Measurements from ENCODE around the gene CHRNE.
"Not testable (repeated sequence)": the region's sequence is repeated elsewhere in the genome, so short reads cannot be mapped to it uniquely, and the experiment has no call there.

CHRNE gene

DNA sequence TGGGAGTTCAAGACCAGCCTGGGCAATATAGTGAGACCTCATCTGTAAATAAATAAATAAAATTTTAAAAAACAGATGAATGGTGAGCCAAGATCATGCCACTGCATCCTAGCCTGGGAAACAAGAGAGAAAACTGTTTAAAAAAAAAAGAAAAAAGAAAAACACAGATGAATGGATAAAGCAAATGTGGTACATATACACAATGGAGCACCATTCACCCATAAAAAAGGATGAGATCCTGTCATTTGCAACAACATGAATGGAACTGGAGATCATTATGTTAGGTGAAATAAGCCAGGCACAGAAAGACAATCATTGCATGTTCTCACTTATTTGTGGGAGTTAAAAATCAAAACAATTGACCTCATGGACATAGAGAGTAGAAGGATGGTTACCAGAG, 3.7 kb upstream of the CHRNE start:
- not testable (repeated sequence) for DNase-seq (ENCODE audit: low read depth in 2 of 2)

DNA sequence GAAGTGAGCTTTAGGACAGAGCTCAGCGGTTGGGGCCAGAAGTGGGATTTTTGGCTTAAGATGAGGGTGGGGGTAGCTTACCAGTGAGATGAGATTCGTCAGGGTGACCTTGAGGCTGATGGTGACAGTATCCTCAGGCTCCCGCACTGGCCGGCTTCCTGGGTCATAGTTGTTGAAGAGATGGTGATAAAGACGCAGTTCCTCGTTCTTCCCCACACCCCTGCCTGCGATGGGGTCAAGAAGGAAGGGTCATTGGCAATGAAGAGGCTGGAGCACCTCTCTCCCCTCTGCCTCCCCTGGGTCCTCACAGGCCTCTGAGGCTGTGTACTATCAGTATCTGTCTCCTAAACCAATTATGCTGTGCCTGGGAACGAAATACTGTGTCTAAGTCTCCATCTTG, 358 bp downstream of the CHRNE start:
- DNase-seq (ENCODE audit: low read depth in 2 of 2) = no peak

DNA sequence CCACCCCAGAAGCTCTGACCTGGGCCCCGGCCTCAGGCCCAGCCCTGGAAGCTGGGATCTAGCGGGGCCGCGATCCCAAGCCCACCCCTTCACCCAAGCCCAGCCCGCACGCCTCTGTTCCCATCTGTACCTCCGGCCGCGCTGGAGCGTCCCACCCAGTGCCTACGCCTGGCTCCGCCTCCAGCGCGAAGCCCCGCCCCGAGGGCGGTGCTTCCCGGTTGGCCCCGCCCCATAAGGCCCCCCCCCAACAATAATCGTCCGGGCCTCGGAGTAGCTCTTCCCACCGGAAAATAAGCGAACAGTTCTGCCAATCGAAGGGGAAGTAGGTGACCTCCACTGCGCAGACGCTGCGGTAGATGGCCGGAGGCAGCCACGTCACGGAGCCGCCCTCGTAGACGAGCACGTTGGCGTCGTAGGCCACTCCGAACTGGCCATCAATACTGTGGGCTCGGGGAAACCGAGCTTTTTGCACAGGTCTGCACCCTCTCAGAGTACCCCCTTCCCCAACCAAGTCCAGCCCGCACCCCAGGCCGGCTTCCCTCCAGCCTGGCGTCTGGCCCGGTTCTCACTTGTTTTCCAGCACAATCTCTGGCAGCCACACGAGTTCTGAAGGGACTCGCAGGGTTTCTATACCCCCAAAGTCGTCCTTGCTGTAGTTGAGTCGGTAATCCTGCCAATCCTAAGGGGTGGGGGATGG, 1.1 kb downstream of the CHRNE start:
- no peak for DNase-seq (ENCODE audit: low read depth in 2 of 2)

DNA sequence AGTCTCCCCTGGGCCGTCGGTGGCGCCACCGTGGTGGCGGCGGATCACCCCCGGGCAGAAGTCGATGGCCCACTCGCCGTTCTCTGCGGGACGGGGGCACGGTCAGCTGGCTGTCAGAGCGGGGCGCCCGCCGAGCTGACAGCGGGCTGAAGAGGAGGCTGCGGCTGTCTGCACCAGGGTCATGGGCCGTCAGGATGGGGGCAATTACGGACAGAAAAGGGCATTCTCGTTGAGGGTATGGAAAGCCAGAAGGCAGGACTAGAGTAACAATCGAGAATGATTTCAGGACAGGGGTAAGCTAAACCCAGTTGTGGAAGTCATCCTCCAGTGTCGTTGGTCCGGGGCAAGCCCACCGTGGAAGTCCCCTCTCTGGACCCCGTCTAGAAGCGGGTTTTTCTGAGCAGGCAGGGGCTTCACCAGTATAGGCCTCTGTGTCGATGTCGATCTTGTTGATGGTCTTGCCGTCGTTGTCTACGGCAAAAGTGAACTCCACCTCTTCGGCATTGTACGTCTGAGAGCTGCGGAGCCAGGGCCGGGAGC, 1.7 kb downstream of the CHRNE start:
- DNase-seq (ENCODE audit: low read depth in 2 of 2) = no peak

- DNase-seq (ENCODE audit: low read depth in 2 of 2) = no peak
Measured at GRCh38 chr17:4900231-4901107, 2.4 kb downstream of the CHRNE start.

- peak; percentile 91 to 93 for DNase-seq (ENCODE audit: low read depth in 2 of 2)
Measured at GRCh38 chr17:4899341-4900230, 3.3 kb downstream of the CHRNE start, which contains the start of gene C17orf107. Gene C17orf107 (plus strand): TSS chr17:4899536. CDS start chr17:4899763, 227 bp downstream.

GRCh38 chr17:4898927-4899326, 4.0 kb downstream of the CHRNE start:
- no peak for DNase-seq (ENCODE audit: low read depth in 2 of 2)

- no peak for DNase-seq (ENCODE audit: low read depth in 2 of 2)
Measured at GRCh38 chr17:4898351-4898750, 4.5 kb downstream of the CHRNE start.

- DNase-seq (ENCODE audit: low read depth in 2 of 2) = no peak
Measured at GRCh38 chr17:4897785-4898184, 5.1 kb downstream of the CHRNE start.

DNA sequence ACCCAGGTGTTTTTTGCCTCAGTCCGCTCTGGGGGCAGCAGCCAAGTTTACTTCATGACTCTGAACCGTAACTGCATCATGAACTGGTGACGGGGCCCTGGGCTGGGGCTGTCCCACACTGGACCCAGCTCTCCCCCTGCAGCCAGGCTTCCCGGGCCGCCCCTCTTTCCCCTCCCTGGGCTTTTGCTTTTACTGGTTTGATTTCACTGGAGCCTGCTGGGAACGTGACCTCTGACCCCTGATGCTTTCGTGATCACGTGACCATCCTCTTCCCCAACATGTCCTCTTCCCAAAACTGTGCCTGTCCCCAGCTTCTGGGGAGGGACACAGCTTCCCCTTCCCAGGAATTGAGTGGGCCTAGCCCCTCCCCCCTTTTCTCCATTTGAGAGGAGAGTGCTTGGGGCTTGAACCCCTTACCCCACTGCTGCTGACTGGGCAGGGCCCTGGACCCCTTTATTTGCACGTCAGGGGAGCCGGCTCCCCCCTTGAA, 5.7 kb downstream of the CHRNE start:
- DNase-seq (ENCODE audit: low read depth in 2 of 2) = no peak

GRCh38 chr17:4896332-4897197, 6.3 kb downstream of the CHRNE start:
- no peak for DNase-seq (ENCODE audit: low read depth in 2 of 2)

DNA sequence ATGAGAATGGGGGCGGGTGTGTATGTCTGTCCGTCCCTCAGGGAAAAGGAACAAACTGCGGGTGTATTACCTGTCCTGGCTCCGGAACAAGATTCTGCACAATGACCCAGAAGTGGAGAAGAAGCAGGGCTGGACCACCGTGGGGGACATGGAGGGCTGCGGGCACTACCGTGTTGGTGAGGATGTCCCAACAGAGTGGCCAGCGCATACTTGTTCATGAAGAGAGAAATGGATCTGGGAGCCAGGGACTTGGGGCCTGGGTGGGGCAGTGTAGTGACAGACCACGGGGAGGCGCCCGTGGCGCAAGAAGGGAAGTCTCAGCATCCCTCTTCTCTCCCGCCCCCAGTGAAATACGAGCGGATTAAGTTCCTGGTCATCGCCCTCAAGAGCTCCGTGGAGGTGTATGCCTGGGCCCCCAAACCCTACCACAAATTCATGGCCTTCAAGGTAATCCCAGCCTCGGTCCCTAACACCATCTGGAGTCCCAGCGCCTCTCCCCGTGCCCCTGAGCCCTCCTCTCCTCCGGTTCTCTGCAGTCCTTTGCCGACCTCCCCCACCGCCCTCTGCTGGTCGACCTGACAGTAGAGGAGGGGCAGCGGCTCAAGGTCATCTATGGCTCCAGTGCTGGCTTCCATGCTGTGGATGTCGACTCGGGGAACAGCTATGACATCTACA, 7.1 kb downstream of the CHRNE start:
- no peak for DNase-seq (ENCODE audit: low read depth in 2 of 2)

- DNase-seq (ENCODE audit: low read depth in 2 of 2) = no peak
Measured at GRCh38 chr17:4895121-4895520, 7.8 kb downstream of the CHRNE start.

DNA sequence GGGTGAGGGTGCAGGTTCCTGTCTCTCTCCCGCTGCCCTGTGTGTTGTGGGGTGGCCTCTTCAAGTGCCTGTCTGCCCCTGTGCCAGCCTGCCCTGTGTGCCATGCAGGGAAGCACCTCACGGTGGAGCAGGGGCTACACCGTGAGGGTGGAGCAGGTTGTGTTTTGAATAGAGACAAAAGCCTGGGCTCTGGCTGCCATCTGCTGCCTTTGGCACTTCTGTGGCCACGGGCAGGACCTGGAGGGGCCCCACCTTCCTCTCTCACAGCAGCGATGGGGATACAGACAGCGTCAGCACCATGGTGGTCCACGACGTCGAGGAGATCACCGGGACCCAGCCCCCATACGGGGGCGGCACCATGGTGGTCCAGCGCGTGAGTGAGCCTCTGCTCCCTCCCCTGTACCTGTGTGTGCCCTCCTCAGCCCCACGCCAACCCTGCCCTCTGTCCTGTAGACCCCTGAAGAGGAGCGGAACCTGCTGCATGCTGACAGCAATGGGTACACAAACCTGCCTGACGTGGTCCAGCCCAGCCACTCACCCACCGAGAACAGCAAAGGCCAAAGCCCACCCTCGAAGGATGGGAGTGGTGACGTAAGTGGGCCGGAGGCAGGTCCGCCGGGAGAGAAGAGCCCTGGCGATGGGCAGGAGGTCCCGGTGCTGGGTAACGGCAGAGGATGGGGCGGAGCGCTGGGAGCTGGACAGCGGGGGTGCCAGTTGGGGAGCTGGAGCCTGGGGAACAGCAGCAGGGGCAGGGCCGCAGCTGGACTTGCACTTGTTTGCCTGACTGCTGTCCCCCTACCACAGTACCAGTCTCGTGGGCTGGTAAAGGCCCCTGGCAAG, 9.0 kb downstream of the CHRNE start:
- DNase-seq (ENCODE audit: low read depth in 2 of 2) = no peak

DNA sequence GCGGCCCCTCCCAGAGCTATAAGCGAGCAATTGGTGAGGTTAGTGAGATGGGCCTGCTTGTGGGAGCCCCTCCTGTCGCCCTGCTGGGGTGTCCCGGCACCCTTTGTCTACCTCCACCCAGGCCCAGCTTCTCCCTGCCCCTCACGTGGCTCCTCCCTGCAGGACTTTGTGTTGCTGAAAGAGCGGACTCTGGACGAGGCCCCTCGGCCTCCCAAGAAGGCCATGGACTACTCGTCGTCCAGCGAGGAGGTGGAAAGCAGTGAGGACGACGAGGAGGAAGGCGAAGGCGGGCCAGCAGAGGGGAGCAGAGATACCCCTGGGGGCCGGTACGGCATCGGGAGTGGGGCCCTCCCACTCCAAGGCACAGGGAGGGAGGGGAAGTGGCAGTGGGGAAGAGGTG, 9.6 kb downstream of the CHRNE start:
- no peak for DNase-seq (ENCODE audit: low read depth in 2 of 2)

DNA sequence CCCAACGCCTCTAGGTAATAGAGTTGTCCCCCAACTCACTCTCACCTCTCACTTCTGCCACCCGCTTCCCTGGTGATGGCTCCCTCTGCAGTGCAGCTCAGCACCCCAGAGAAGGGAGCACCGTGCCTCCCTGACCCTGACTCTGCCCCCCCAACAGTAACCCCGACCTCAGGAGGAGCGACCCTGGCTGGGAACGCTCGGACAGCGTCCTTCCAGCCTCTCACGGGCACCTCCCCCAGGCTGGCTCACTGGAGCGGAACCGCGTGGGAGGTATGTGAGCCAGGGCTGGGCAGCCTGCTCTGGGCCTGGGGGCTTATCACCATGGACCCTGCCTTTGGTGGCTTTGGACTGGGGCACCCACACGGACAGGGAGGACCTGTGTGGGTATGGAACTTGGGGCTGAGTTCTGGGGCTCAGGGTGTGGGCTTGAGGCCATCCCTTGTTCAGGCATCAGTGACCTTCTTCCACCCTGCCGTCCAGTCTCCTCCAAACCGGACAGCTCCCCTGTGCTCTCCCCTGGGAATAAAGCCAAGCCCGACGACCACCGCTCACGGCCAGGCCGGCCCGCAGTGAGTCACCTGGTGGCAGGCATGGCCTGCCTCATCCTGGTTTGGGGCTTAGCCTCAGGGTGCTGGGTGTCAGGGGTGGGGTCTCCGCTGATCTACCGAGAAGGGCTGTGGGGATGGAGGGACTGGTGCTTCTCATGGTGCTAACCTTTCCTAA, 10.2 kb downstream of the CHRNE start:
- DNase-seq (ENCODE audit: low read depth in 2 of 2) = no peak

DNA sequence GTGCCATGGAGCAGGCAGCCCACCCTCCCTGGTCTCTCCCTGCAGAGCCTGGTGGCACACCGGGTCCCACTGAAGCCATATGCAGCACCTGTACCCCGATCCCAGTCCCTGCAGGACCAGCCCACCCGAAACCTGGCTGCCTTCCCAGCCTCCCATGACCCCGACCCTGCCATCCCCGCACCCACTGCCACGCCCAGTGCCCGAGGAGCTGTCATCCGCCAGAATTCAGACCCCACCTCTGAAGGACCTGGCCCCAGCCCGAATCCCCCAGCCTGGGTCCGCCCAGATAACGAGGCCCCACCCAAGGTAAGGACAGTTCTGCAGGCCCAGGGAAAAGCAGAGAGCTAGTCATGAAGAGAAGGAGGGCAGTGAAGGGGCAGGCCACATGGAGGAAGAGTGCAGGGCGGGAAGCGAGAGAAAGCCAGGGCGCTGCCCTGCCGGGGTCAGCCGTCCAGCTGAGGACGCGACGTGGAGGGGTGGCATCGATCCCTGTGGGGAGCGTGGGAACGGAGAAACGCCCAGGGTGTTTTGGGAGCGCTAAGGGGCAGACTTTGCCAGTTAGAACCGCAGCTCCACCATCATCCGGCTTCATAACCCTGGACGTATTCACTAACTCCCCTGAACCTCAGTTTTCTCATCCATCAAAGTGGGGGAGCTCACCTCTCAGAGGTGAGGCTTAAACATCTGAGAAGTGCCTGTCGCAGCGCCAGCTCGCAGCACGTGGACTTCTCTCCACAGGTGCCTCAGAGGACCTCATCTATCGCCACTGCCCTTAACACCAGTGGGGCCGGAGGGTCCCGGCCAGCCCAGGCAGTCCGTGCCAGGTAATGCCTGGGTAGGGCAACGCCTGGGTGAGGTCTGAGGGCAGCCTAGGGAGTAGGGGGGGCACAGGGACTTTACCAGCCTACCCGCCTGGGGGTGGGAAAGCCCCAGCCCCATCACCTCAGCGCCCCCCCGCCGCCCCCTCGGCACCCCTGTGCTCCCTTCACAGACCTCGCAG, 11.2 kb downstream of the CHRNE start:
- no peak for DNase-seq (ENCODE audit: low read depth in 2 of 2)

Measured in activated CD4-positive, alpha-beta T cell treated with anti-CD3 and anti-CD28 coated beads for 24 hours (primary cell).